NCI-H2029 (cell line): ENCODE data around the gene MARCHF10.
A peak's percentile ranks its signal among the peaks of the same experiment; 100 is the strongest.
"Not testable (repeated sequence)": the region's sequence is repeated elsewhere in the genome, so short reads cannot be mapped to it uniquely, and the experiment has no call there.

Source experiments
- DNase-seq: peaks from one replicate; lab custom pipeline; 2025; lab: John Stamatoyannopoulos, UW

MARCHF10 gene

GRCh38 chr17:62807812-62808575, at the start of gene MARCHF10:
MARCHF10 (minus strand) TSS chr17:62808314; CDS start chr17:62801735, 6,579 bp downstream.
- peak; percentile 50 for DNase-seq

- DNase-seq: no peak
These were observed 49.4 kb upstream of the MARCHF10 start for GRCh38 chr17:62857526-62857925.

- no peak for DNase-seq
These were observed 48.5 kb upstream of the MARCHF10 start for GRCh38 chr17:62856594-62856993.

- DNase-seq: no peak
These were observed 47.0 kb upstream of the MARCHF10 start for GRCh38 chr17:62855156-62855555.

- no peak for DNase-seq
These were observed 46.1 kb upstream of the MARCHF10 start for GRCh38 chr17:62854098-62854680.

GRCh38 chr17:62852195-62852594, 44.1 kb upstream of the MARCHF10 start:
- DNase-seq: no peak

GRCh38 chr17:62849591-62850415, 41.7 kb upstream of the MARCHF10 start:
- not testable (repeated sequence) for DNase-seq

GRCh38 chr17:62848334-62848733, 40.2 kb upstream of the MARCHF10 start:
- DNase-seq: no peak

GRCh38 chr17:62847426-62847825, 39.3 kb upstream of the MARCHF10 start:
- no peak for DNase-seq

GRCh38 chr17:62840871-62841270, 32.8 kb upstream of the MARCHF10 start:
- DNase-seq: no peak

GRCh38 chr17:62833816-62834215, 25.7 kb upstream of the MARCHF10 start:
- DNase-seq: not testable (repeated sequence)

GRCh38 chr17:62832405-62832804, 24.3 kb upstream of the MARCHF10 start:
- no peak for DNase-seq

GRCh38 chr17:62831066-62831465, 23.0 kb upstream of the MARCHF10 start:
- DNase-seq: not testable (repeated sequence)

GRCh38 chr17:62827746-62828485, 19.8 kb upstream of the MARCHF10 start:
- no peak for DNase-seq

GRCh38 chr17:62826956-62827355, 18.8 kb upstream of the MARCHF10 start:
- no peak for DNase-seq

- DNase-seq: no peak
These were observed 17.1 kb upstream of the MARCHF10 start for GRCh38 chr17:62825182-62825581.

- DNase-seq: no peak
These were observed 16.4 kb upstream of the MARCHF10 start for GRCh38 chr17:62824290-62825131.

- DNase-seq: no peak
These were observed 15.2 kb upstream of the MARCHF10 start for GRCh38 chr17:62823111-62823893.

GRCh38 chr17:62822080-62822904, 14.2 kb upstream of the MARCHF10 start:
- no peak for DNase-seq
